ENCODE results near the gene MAT2B.

The MAT2B gene

GRCh38 chr5:163478126-163478981 is 27.1 kb upstream of the MAT2B start:
- DNase-seq (ENCODE audit: extremely low spot score), result no peak
- no peak for TF ChIP-seq CTCF (IDR thresholded peaks at IDR 0.05; ENCODE audit: control extremely low read depth, extremely low read depth, low read depth, missing control alignments)
- ChIA-PET POLR2A (no interaction called here), CTCF (interaction anchor here (0.9 to 3.8 kb wide), 4 partner anchors 10 to 19 kb away, joined by 3 to 19 read pairs (median 5); partner anchors contain the start of genes HMMR and NUDCD2)

- POLR2A ChIA-PET, result no interaction called here
These were observed 26.5 kb upstream of the MAT2B start for GRCh38 chr5:163478982-163479271.

GRCh38 chr5:163489055-163489744 is 16.2 kb upstream of the MAT2B start:
- ChIA-PET CTCF (interaction anchor here (0.9 to 3.1 kb wide), 8 partner anchors 10 to 29 kb away, joined by 3 to 19 read pairs (median 6); partner anchors contain the start of genes HMMR and NUDCD2), POLR2A (no interaction called here)
- TF ChIP-seq CTCF (IDR thresholded peaks at IDR 0.05; ENCODE audit: control extremely low read depth, extremely low read depth, low read depth, missing control alignments), result peak; percentile 12
- no peak for DNase-seq (ENCODE audit: extremely low spot score)

More at GRCh38 chr5:163478982-163479271, 26.5 kb upstream of the MAT2B start:
- CTCF ChIA-PET, result interaction anchor here (0.9 to 3.8 kb wide), 3 partner anchors 10 to 14 kb away, joined by 4 to 19 read pairs (median 8); no protein-coding TSS in a partner anchor
- no peak for DNase-seq (ENCODE audit: extremely low spot score)
- no peak for TF ChIP-seq CTCF (IDR thresholded peaks at IDR 0.05; ENCODE audit: control extremely low read depth, extremely low read depth, low read depth, missing control alignments)

- ChIA-PET CTCF (interaction anchor here (0.9 to 3.1 kb wide), 8 partner anchors 9 to 30 kb away, joined by 3 to 19 read pairs (median 6); partner anchors contain the start of genes HMMR and NUDCD2), POLR2A (no interaction called here)
- TF ChIP-seq CTCF (IDR thresholded peaks at IDR 0.05; ENCODE audit: control extremely low read depth, extremely low read depth, low read depth, missing control alignments), result no peak
- DNase-seq (ENCODE audit: extremely low spot score), result no peak
These were observed 15.7 kb upstream of the MAT2B start for GRCh38 chr5:163489745-163490075.

- no peak for TF ChIP-seq CTCF (IDR thresholded peaks at IDR 0.05; ENCODE audit: control extremely low read depth, extremely low read depth, low read depth, missing control alignments)
- POLR2A ChIA-PET, result no interaction called here
- DNase-seq (ENCODE audit: extremely low spot score), result no peak
- CTCF ChIA-PET, result interaction anchor here (1.3 to 2.7 kb wide), 2 partner anchors 15 to 37 kb away, joined by 3 to 9 read pairs; partner anchors contain the start of genes HMMR and NUDCD2
These were observed 9.1 kb upstream of the MAT2B start for GRCh38 chr5:163496286-163496685.

- ChIA-PET POLR2A (no interaction called here), CTCF (interaction anchor here (1.0 to 2.7 kb wide), 2 partner anchors 20 to 38 kb away, joined by 3 to 9 read pairs; partner anchors contain the start of genes HMMR and NUDCD2)
- DNase-seq (ENCODE audit: extremely low spot score), result no peak
- TF ChIP-seq CTCF (IDR thresholded peaks at IDR 0.05; ENCODE audit: control extremely low read depth, extremely low read depth, low read depth, missing control alignments), result no peak
These were observed 8.1 kb upstream of the MAT2B start for GRCh38 chr5:163497315-163497714.

Measured in GM10248 (cell line).